GM12874 (cell line): ENCODE measurements around the gene POLD2.

Experiments
- TF ChIP-seq, protein P1 (sequence below): IDR thresholded peaks from 2 replicates; pipeline ENCODE4 v1.5.1; 2011; ENCODE audit warnings: low read depth, mild to moderate bottlenecking, control low read depth, low read length, moderate library complexity; ENCODE audit not compliant: insufficient read depth

Gene POLD2

DNA sequence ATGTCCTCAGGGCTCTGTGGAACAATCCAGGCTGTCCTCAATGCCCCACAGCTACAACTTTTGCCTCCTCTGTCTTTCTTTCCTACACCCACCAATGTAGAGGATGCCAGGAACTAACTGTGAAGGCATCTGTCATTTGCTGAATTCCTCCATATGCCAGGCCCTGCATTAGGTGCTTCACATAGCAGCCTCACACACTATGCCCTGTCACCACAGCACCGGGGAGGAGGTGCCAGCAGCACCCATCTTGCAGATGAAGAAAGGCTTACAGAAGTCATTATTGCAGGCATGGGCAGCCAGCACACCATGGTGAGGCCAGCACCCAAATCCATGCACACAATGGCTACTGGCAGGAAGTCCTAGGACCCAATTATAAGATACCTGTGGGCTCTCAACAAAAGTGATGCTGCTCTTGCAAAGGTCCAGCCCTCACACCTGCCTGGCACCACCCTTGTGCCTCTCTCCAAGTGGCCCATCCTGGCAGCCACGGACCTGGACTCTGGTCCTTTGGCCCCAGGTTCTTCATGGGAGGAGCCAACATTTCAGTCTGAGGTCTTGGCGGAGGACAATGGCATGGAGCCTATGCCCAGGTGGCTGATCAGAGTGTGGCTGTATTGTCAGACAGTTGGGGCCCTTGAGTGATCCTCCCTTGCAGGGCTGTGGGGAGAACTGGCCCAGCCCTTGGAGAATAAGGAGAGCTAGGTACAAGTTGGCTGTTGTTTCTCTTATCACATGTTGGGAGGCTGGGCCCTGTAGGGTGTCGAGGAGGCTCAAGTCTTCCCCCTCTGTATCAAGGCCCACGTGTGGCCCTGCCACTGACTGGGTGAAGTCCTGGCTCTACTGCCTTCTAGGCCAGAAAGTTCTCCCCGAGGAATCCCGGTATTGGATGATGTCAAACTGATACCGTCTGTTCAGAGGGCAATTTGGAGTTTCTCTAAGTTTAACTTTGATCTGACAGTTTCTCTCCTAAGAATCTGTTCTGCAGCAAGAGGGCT, 32.1 kb upstream of the POLD2 start:
- TF ChIP-seq, protein P1, sequence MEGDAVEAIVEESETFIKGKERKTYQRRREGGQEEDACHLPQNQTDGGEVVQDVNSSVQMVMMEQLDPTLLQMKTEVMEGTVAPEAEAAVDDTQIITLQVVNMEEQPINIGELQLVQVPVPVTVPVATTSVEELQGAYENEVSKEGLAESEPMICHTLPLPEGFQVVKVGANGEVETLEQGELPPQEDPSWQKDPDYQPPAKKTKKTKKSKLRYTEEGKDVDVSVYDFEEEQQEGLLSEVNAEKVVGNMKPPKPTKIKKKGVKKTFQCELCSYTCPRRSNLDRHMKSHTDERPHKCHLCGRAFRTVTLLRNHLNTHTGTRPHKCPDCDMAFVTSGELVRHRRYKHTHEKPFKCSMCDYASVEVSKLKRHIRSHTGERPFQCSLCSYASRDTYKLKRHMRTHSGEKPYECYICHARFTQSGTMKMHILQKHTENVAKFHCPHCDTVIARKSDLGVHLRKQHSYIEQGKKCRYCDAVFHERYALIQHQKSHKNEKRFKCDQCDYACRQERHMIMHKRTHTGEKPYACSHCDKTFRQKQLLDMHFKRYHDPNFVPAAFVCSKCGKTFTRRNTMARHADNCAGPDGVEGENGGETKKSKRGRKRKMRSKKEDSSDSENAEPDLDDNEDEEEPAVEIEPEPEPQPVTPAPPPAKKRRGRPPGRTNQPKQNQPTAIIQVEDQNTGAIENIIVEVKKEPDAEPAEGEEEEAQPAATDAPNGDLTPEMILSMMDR, result no peak

DNA sequence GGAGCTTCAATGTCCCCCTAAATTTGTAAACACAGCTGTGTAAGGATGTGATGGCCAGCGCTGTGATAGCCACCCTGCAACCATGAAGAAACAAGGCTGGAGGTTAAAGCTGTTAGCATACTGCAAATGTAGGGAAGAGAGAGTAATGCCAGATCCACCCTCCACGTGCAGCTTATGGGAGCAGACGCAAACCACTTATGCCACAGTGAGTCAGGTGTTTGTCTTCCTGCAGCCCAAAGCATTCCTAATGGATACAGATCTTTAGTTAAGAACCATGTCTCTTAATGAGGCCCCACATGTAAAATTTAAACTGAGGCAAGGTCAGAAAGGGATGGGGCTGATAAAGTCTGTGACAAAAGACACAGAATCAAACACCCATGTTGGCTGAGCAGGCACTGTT, 31.4 kb upstream of the POLD2 start:
- TF ChIP-seq, protein P1, result no peak

DNA sequence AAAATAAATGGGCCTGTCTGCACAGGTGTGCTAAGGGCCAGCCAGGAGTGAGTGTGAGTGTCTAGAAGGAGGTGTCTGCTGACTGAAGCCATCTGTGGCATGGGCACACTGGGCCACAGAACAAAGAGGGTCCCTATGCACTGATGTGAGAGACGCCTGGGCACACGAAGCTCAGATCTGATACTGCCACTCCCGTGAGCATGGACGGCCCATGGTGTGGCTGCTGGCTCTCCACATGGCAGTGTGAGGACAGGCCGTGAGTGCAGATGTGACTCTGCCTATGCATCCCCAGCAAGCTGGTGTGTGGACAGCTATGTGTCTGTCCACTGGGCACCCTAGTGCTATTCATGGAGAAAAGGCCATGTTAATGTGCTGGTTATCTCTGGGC, 30.6 kb upstream of the POLD2 start:
- TF ChIP-seq, protein P1, result no peak

DNA sequence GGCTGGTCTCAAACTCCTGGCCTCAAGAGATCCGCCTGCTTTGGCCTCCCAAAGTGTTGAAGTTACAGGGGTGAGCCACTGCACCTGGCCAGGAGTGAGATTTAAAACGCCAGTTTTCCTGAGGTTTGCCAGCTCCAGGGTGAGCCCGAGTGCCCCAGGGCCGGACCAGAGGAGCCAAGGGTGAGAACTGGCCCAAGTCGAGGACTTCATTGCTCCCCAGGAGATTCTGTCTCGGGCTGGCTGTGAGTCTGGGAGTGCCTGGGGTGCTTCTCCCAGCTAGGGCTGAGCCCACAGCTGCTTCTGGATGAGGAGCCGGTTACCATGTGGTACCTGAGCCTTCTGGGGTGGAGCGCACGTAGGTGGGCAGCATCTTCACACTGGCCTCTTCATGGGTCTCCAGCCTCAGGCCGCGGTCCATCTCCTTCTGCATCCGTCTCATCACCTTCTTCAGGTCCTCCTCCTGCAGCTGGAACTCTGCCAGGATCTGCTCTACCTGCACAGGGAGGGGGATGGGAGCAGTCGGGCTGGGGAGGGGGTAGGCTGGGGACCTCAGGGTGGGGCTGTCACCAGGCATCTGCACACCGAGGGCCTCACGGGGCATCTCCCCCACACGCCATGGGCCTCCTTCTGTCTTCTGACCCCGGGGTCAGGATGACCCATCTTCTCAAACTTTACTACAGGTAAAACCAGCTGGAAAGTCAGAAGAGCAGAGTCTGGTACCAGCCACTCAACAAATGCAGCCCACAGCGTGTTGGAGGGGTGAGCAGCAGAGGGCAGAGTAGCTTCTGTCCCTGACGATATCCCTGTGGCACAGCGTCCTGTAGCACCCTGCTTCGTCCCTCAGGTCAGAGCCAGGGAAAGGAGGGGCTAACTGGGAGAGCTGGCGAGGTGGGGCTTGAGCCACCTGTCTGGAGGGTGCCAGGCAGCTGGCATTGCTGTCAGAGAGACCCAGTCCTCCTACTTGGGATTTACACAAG, 29.9 kb upstream of the POLD2 start:
- TF ChIP-seq, protein P1, result no peak

DNA sequence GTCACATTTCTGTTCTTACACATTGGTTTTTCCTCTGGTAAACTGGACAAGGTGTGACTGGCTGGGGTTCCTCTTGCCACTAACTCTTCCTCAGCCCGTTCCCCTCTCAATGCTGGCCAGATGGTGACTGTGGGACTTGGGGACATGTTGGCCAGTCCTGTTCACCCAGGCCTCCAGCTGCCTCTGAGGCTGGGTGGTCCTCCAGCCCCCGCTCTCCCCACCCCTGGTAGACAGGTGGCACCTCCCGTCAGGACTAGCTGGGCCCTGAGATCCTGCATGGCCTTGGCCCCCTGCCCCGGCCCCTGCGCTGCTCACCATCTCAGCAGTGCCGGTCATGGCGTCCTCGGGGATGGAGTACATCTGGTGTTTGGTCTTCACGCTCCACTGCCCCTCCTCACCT, 28.6 kb upstream of the POLD2 start:
- TF ChIP-seq, protein P1, result no peak

DNA sequence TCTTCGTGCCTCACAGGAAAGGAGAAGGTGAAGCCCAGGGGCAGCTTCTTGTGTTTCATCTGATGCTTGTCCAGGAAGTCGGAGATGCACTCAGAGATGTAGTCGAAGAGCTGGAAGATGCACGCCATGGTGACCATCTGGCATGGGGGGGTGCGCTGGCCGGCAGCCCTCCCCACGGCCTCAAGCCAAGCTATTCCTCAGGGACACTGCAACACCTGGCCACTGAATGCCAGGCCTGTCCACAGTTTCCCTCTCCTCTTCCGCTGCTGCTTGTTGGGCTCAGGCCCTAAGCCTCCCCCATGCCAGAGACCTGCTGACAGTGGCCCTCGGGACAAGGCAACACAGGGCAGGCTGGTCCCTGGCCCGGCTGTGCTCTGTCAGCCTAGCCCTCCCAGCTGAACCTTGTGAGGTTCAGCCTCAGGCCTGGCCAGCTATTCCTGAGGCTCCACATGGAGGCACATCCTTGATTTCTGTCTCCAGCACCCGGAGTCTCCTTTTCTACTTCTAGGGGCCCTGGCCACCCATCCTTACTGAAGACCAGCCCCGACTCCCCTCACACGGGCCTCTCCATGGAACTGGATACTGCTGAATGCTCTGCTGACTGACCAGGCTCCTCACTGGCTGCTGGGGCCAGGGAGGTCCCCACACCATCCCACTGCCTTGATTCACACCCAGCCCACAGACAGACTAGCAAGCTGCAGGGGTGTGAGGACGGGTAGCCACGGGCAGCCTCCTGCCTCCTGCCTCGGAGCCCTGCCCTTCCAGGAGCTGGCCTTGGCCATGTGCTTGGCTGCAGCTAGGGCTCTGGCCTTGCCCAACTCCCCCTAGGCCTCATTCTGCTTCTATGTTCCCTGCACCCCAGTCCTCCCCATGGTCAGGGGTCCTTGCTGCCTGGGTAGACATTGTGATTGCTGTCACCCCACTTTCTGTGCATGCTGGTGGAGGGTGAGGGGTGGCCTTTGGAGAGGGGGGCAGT, 27.9 kb upstream of the POLD2 start:
- TF ChIP-seq, protein P1, result no peak
